Spleen (tissue), 7 donors: Measurements from ENCODE around the gene APOL3.

Experiments used
- POLR2A ChIP-seq, 3 donors: fragments of 450-650 bp; IDR thresholded peaks; one replicate each; pipeline ENCODE4 v1.5.1; 2017; ENCODE audit warnings: antibody characterized with exemption in 3 of 3, mild to moderate bottlenecking in 1 of 3
- POLR2AphosphoS5 ChIP-seq, 3 donors: sonication (generic); formaldehyde crosslinking; IDR thresholded peaks; one replicate each; pipeline ENCODE4 v1.5.1; 2017; ENCODE audit warnings: antibody characterized with exemption in 3 of 3
- TF ChIP-seq, protein P1 (sequence below), 11 experiments: fragments of 200-600 bp in 7 of 11; fragments of 450-650 bp in 4 of 11; sonication (generic) in 4 of 11; IDR thresholded peaks in 8 of 11; conservative IDR thresholded peaks in 3 of 11; 1 replicate in 7 of 11; 2 replicates in 4 of 11; pipeline versions ENCODE4 v1.4.0 to v1.8.0; 2016 to 2021; ENCODE audit warnings: antibody characterized with exemption in 11 of 11, inconsistent platforms in 4 of 11, mild to moderate bottlenecking in 1 of 11
- donor health status: DM: no; HTN: no; CAD: no; lungs with moderate emphysema.
- donor health status: DM: no; HTN: no; CAD: no.
- donor health status: DM: no; HTN: no; CAD: no.

- TF ChIP-seq POLR2A (IDR thresholded peaks at IDR 0.05) = no peak
- TF ChIP-seq, protein P1, sequence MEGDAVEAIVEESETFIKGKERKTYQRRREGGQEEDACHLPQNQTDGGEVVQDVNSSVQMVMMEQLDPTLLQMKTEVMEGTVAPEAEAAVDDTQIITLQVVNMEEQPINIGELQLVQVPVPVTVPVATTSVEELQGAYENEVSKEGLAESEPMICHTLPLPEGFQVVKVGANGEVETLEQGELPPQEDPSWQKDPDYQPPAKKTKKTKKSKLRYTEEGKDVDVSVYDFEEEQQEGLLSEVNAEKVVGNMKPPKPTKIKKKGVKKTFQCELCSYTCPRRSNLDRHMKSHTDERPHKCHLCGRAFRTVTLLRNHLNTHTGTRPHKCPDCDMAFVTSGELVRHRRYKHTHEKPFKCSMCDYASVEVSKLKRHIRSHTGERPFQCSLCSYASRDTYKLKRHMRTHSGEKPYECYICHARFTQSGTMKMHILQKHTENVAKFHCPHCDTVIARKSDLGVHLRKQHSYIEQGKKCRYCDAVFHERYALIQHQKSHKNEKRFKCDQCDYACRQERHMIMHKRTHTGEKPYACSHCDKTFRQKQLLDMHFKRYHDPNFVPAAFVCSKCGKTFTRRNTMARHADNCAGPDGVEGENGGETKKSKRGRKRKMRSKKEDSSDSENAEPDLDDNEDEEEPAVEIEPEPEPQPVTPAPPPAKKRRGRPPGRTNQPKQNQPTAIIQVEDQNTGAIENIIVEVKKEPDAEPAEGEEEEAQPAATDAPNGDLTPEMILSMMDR (IDR thresholded peaks at IDR 0.05 in 8 of 11, conservative IDR thresholded peaks at IDR 0.05 in 3 of 11) = no peak
- TF ChIP-seq POLR2AphosphoS5 (IDR thresholded peaks at IDR 0.05) = no peak
These were observed 22.3 kb upstream of the APOL3 start for GRCh38 chr22:36182857-36183256.
